HG03045 (cell line): ENCODE data around the gene AHNAK.
"Not testable (repeated sequence)": the region's sequence is repeated elsewhere in the genome, so short reads cannot be mapped to it uniquely, and the experiment has no call there.

Experiments
- ATAC-seq: cut with Tn5 transposase; IDR thresholded peaks from one replicate; pipeline ENCODE4 v1.9.1; 2021; ENCODE audit warnings: mild to moderate bottlenecking, moderate library complexity; ENCODE audit not compliant: unreplicated experiment

Gene AHNAK

GRCh38 chr11:62534779-62535545 lies 11.6 kb downstream of the AHNAK start:
- ATAC-seq, result no peak

- no peak for ATAC-seq
Observed at GRCh38 chr11:62532096-62532495, 14.5 kb downstream of the AHNAK start.

GRCh38 chr11:62516736-62517371 lies 29.8 kb downstream of the AHNAK start:
- ATAC-seq, result no peak

- no peak for ATAC-seq
Observed at GRCh38 chr11:62514151-62514550, 32.5 kb downstream of the AHNAK start.

- no peak for ATAC-seq
Observed at GRCh38 chr11:62513626-62514025, 33.0 kb downstream of the AHNAK start.

GRCh38 chr11:62512961-62513360 lies 33.6 kb downstream of the AHNAK start:
- ATAC-seq, result no peak

GRCh38 chr11:62508336-62509058 lies 38.1 kb downstream of the AHNAK start:
- ATAC-seq, result no peak

- ATAC-seq, result no peak
Observed at GRCh38 chr11:62507125-62507422, 39.5 kb downstream of the AHNAK start.

GRCh38 chr11:62506413-62507124 lies 40.0 kb downstream of the AHNAK start:
- no peak for ATAC-seq

- ATAC-seq, result no peak
Observed at GRCh38 chr11:62505440-62506091, 41.0 kb downstream of the AHNAK start.

GRCh38 chr11:62505059-62505439 lies 41.6 kb downstream of the AHNAK start:
- ATAC-seq, result no peak

- no peak for ATAC-seq
Observed at GRCh38 chr11:62504158-62504973, 42.2 kb downstream of the AHNAK start.

- no peak for ATAC-seq
Observed at GRCh38 chr11:62502030-62502730, 44.4 kb downstream of the AHNAK start.

GRCh38 chr11:62501432-62501891 lies 45.1 kb downstream of the AHNAK start:
- no peak for ATAC-seq

GRCh38 chr11:62500650-62501030 lies 46.0 kb downstream of the AHNAK start:
- no peak for ATAC-seq

- no peak for ATAC-seq
Observed at GRCh38 chr11:62499944-62500649, 46.5 kb downstream of the AHNAK start.

- not testable (repeated sequence) for ATAC-seq
Observed at GRCh38 chr11:62499311-62499943, 47.2 kb downstream of the AHNAK start.
